PC-9 (cell line): ENCODE data around the gene EPSTI1.

Source experiments
- EZH2 ChIP-seq: fragments of 200-600 bp; sonication (generic); IDR thresholded peaks from 2 replicates; pipeline ENCODE4 v1.8.0; 2017; ENCODE audit warnings: antibody characterized with exemption, low read depth
- TF ChIP-seq, protein P1 (sequence below): fragments of 200-600 bp; sonication (generic); conservative IDR thresholded peaks from 2 replicates; pipeline ENCODE4 v1.6.1; 2017; ENCODE audit warnings: mixed run types, antibody characterized with exemption, mild to moderate bottlenecking, moderate library complexity

DNA sequence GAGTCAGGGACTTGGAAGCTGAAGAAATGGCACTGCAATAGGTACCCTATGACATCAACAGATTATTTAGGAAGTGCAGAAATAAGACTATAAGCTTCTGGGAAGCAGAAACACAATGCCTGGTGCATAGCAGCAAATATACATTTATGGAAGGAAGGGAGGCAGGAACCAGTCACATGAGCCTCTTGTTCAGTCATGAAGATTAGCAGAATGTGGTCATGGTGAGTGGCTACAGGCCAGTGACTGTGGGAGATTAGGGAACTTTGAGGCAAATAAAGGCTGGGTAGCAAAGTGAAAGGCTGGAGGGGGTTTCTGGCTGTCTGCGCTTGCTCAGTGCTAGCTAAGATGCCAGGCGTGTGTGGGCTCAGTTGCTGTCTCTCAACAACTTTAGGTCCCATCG is 96.3 kb downstream of the EPSTI1 start:
- TF ChIP-seq, protein P1, sequence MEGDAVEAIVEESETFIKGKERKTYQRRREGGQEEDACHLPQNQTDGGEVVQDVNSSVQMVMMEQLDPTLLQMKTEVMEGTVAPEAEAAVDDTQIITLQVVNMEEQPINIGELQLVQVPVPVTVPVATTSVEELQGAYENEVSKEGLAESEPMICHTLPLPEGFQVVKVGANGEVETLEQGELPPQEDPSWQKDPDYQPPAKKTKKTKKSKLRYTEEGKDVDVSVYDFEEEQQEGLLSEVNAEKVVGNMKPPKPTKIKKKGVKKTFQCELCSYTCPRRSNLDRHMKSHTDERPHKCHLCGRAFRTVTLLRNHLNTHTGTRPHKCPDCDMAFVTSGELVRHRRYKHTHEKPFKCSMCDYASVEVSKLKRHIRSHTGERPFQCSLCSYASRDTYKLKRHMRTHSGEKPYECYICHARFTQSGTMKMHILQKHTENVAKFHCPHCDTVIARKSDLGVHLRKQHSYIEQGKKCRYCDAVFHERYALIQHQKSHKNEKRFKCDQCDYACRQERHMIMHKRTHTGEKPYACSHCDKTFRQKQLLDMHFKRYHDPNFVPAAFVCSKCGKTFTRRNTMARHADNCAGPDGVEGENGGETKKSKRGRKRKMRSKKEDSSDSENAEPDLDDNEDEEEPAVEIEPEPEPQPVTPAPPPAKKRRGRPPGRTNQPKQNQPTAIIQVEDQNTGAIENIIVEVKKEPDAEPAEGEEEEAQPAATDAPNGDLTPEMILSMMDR, result no peak
- TF ChIP-seq EZH2, result no peak
